HAP-1 (cell line): Measurements from ENCODE around the gene HOMER3.

Experiments used
- DNase-seq, 2 experiments: peaks; one replicate each; pipeline ENCODE4 v3.0.0-alpha.2; 2016 to 2020; ENCODE audit warnings: low spot score in 2 of 2
- H3K27me3 ChIP-seq: fragments of 250-450 bp; sonication (Bioruptor Pico); 2 replicates; pipeline ENCODE4 v1.5.1; 2020; ENCODE audit warnings: low read depth, mild to moderate bottlenecking, moderate library complexity
- H3K36me3 ChIP-seq: fragments of 250-450 bp; sonication (Bioruptor Pico); replicated peaks from 2 replicates; pipeline ENCODE4 v1.5.1; 2020; ENCODE audit warnings: mild to moderate bottlenecking
- H3K4me1 ChIP-seq: fragments of 250-450 bp; sonication (Bioruptor Pico); 2 replicates; pipeline ENCODE4 v1.5.1; 2020; ENCODE audit warnings: mild to moderate bottlenecking
- H3K4me3 ChIP-seq: fragments of 250-450 bp; sonication (Bioruptor Pico); 2 replicates; pipeline ENCODE4 v1.5.1; 2020; ENCODE audit warnings: mild to moderate bottlenecking, moderate library complexity
- H3K9me3 ChIP-seq: fragments of 250-450 bp; sonication (Bioruptor Pico); 2 replicates; pipeline ENCODE4 v1.5.1; 2020; ENCODE audit warnings: mild to moderate bottlenecking, moderate library complexity
- in situ Hi-C: fragments of 300-500 bp; cut with MboI; formaldehyde crosslinking; loops from 3 replicates; pipeline ENCODE4 v1.14.3; 2020; ENCODE audit warnings: low sequenced_read_pairs, inconsistent platforms, mixed read lengths

HOMER3 gene

DNA sequence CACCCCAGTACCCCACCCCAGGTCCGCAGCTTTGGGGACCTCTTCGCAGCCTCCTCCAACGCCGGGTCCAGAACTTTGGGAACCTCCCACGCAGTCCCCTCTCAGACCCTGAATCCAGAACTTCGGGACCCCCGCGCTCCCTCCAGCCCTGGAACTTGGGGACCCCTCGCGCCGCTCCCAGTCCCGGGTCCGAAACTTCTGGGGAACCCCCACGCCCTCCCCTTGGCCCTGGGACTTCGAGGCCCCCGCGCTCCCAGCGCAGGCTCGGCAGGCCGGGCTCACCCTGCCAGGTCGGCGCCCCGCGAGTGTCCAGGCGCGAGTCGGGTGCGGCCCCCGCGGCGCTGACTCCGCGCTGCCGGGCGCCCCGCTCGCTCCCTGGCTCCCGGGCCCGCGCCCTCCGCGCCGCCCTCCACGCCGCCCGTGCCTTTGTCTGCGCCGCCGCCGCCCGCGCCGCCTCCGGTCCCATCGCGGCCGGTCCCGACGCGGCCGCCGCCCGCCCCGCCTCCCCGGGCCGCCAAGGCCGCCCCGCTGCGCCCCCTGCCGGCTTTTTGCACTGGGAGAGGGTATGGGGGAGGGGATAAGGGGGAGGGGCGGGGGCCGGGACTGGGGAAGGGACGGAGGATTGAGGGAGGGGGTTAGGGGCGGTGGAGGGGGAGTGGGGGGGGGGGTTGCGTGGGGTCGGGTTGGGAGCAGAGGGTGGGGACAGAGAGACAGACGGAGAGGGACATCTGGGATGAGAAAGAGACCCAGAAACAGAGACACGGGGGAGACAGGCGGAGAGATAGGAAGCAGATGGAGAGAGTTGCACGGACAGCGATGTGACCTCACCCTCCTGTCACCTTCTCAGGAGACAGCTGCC is at the start of gene HOMER3:
TSS of gene HOMER3 (minus strand) at position 449 of the 859 bp plus-strand sequence. CDS start 2,235 bp downstream, outside the sequence.
- H3K4me3 ChIP-seq: peak within 1 kb of the TSS; percentile 63
- in situ Hi-C loops: no loop called here

DNA sequence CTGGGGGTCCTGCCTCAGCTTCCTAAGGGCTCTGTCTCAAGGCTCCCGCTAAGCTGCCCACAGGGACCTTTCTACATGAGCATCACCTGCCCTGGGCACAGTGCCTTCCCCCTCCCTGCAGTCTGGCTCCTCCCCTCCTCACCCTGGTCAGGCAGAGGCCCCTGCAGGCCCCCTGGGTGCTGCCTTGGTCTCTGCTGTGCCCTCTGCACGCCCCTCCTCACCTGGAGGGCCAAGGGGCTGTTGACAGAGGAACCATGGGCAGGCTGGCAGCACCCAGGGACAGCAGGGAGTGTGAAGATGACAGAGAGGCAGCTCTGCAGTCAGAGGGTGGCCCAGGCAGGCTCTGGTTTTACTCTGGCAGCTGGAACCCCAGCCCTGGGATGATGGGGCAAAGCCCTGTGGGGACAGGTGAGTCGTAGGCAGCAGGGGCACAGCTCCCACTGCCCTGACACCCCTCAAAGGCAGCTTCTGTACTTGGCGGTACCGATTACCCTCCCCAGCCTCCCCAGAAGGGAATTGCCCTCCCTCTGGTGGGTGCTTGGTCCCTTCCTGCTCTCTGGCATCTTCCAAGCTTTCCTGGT is 49.2 kb upstream of the HOMER3 start:
- Histone ChIP-seq H3K36me3 (peaks cover 29% of the 10 kb centered on the region), H3K4me1 (no peaks in the 10 kb centered on the region; the same call in 1 of the 2 replicates), H3K9me3 (no peaks in the 10 kb centered on the region), H3K4me3 (no peak overlapping the region), H3K27me3 (peaks cover 4% of the 10 kb centered on the region; the same call in 1 of the 2 replicates)
- in situ Hi-C loops: no loop called here
- DNase-seq: no peak

More for the DNA sequence above, at the start of gene HOMER3:
- peak; percentile 43 to 89 for DNase-seq
- Histone ChIP-seq H3K4me1 (peaks cover 3% of the 10 kb centered on the region; the same call in 1 of the 2 replicates), H3K27me3 (no peaks in the 10 kb centered on the region), H3K9me3 (no peaks in the 10 kb centered on the region), H3K36me3 (no peaks in the 10 kb centered on the region)

DNA sequence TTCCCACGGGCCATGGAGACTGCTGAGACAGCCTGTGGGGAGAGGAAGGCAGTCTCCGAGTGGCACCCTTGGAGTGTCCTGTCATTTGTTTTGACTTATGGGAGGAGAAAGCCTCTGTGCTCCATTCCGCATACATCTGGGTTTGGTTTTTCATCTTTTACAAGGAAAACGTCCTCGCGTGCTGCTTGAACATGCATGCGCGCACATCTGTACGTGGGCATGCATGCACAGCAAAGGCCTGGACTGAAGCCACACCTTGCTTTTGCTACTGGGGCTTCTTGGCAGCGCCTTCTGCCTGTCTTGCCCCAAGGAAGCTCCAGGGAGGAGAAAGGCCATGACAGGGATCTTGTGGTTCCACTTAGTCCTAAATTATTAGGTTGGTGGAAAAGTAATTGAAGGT is 48.3 kb upstream of the HOMER3 start:
- no peaks in the 10 kb centered on the region; the same call in 1 of the 2 replicates for H3K4me1 ChIP-seq
- DNase-seq: no peak
- peaks cover 20% of the 10 kb centered on the region for H3K36me3 ChIP-seq
- no peaks in the 10 kb centered on the region for H3K9me3 ChIP-seq
- H3K27me3 ChIP-seq: peaks cover 11% of the 10 kb centered on the region; the same call in 1 of the 2 replicates
- no peak overlapping the region for H3K4me3 ChIP-seq
- in situ Hi-C loops: loop anchor here (10.0 kb wide), 1 partner anchor 535 kb away; no protein-coding TSS in a partner anchor

DNA sequence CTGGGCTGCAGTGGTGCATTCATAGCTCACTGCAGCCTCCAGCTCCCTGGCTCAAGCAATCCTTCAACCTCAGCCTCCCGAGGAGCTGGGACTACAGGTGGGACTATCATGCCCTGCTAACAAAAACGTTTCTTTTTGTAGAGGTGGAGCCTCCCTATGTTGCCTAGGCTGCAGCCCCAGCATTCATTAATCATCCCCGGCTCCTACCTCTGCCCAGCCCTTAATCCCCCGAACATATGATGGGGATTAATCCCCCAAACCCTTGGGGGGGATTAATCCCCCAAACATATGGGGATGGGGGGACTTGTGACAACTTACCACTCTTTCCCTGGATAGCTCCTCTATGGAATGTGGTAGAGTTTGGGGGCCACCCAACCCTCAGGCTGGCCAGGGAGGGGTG is 46.4 kb upstream of the HOMER3 start:
- Histone ChIP-seq H3K36me3 (peaks cover 1% of the 10 kb centered on the region; the same call in 1 of the 2 replicates), H3K27me3 (peaks cover 18% of the 10 kb centered on the region; the same call in 1 of the 2 replicates), H3K4me3 (no peak overlapping the region), H3K4me1 (no peaks in the 10 kb centered on the region; the same call in 1 of the 2 replicates), H3K9me3 (no peaks in the 10 kb centered on the region)
- in situ Hi-C loops: loop anchor here (10.0 kb wide), 1 partner anchor 533 kb away; no protein-coding TSS in a partner anchor
- DNase-seq: no peak

DNA sequence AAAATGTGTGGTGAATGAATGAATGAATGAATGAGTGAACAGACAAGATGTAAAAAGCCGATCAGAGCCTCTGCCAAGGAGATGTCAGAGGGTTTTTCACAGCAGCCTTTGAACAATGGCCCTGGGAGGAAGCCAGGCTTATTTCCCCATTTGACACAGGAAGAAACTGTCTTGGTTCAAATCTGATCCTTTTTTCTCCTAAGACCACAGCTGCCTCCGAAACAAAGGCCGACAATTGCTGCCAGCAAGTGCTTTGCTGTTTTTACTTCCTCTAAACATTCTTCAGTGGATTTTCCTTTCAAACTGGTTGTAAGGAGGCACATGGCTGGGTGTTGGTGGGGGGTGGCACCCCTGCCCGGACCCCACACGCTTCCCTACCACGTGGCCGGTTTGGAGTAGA is 44.2 kb upstream of the HOMER3 start:
- Histone ChIP-seq H3K9me3 (no peaks in the 10 kb centered on the region), H3K27me3 (peaks cover 21% of the 10 kb centered on the region; the same call in 1 of the 2 replicates), H3K4me1 (no peaks in the 10 kb centered on the region; the same call in 1 of the 2 replicates), H3K36me3 (no peaks in the 10 kb centered on the region), H3K4me3 (no peak overlapping the region)
- DNase-seq: no peak
- in situ Hi-C loops: loop anchor here (10.0 kb wide), 1 partner anchor 530 kb away; no protein-coding TSS in a partner anchor

DNA sequence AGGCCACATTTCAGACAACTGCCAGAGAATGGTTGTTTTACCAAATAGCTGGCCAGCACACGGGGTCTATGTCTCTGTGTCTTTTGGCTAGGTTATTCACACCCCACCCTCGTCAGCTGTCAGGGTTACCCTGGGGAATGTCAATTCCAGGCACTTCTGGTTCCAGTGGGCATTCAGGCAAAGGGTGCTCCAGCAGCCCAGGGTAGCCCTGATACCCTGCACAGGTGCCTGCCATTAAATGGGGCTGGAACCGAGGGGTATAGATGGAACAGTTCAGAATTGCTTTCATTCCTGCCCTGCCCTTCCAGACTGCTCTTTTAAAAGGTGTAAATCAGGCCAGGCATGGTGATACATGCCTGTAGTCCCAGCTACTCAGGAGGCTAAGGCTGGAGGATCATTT is 43.2 kb upstream of the HOMER3 start:
- in situ Hi-C loops: loop anchor here (10.0 kb wide), 1 partner anchor 529 kb away; no protein-coding TSS in a partner anchor

DNA sequence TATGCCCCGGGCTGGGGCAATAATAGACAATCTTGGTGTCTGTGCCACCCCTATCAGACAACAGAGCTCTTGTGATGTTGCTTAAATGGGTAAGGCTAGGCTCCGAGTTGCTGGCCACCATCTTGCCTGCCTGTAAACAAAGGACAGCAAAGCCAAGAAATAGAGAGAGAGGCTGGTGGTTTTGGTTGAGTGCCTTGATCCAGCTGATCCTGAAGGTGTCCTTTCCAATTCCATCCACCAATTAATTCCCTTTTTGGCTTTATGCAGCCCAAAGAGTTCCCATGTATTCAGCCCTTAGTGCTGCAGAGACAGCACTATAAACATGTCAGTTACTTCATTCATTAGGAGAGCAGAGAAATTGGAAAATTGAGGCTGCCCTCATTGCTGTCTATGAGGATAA is 41.7 kb upstream of the HOMER3 start:
- no peak overlapping the region for H3K4me3 ChIP-seq
- in situ Hi-C loops: loop anchor here (10.0 kb wide), 1 partner anchor 528 kb away; no protein-coding TSS in a partner anchor

More for the DNA sequence above, 43.2 kb upstream of the HOMER3 start:
- no peaks in the 10 kb centered on the region; the same call in 1 of the 2 replicates for H3K4me1 ChIP-seq
- H3K36me3 ChIP-seq: no peaks in the 10 kb centered on the region
- H3K27me3 ChIP-seq: peaks cover 21% of the 10 kb centered on the region; the same call in 1 of the 2 replicates
- no peaks in the 10 kb centered on the region for H3K9me3 ChIP-seq
- no peak overlapping the region for H3K4me3 ChIP-seq
- no peak for DNase-seq

DNA sequence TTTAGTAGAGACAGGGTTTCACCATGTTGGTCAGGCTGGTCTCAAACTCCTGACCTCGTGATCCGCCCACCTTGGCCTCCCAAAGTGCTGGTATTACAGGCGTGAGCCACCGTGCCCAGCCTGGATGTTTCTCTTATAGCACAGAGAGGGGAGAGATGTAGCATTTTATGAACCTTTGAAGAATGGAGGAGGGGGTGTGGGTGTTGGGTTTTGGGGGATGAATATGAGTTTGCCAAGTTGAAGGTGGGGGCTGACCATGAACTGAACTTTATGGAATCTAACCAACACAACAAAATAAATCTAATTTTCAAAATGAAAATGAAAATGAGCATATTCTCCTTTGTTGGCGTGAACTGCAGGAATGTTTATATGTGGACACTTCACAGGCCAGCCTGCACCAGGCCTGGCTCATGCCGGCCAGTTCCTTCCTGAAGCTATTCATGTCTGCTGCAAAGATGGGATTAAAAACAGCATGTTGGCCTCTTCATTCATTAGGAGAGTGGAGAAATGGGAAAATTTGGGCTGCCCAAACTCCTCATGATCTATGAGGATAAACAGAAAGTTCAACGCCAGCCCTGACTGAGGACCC is 39.5 kb upstream of the HOMER3 start:
- Histone ChIP-seq H3K9me3 (no peaks in the 10 kb centered on the region), H3K36me3 (no peaks in the 10 kb centered on the region), H3K27me3 (peaks cover 21% of the 10 kb centered on the region; the same call in 1 of the 2 replicates), H3K4me3 (no peak overlapping the region), H3K4me1 (peaks cover 8% of the 10 kb centered on the region)
- in situ Hi-C loops: loop anchor here (10.0 kb wide), 1 partner anchor 526 kb away; no protein-coding TSS in a partner anchor
- DNase-seq: no peak

More for the DNA sequence above, 41.7 kb upstream of the HOMER3 start:
- DNase-seq: no peak
- H3K27me3 ChIP-seq: peaks cover 21% of the 10 kb centered on the region; the same call in 1 of the 2 replicates
- no peaks in the 10 kb centered on the region for H3K9me3 ChIP-seq
- no peaks in the 10 kb centered on the region for H3K36me3 ChIP-seq
- no peaks in the 10 kb centered on the region; the same call in 1 of the 2 replicates for H3K4me1 ChIP-seq

DNA sequence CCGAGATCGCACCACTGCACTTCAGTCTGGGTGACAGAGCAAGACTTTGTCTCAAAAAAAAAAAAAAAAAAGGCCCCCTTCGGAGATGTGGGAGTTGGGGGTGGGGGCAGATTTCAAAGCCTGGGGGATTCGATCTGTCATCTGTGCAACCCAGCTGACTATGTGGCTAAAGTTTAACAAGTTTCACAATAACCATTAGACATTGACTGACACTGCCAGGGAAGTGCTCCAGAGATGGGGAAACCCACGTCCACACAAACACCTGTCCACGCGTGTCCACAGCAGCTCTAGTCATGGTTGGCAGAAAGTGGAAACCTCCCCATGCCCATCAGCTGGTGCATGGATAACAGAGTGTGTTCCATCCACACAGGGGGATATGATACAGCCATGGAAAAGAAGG is 37.6 kb upstream of the HOMER3 start:
- in situ Hi-C loops: no loop called here
- no peaks in the 10 kb centered on the region for H3K36me3 ChIP-seq
- peaks cover 8% of the 10 kb centered on the region for H3K4me1 ChIP-seq
- no peak overlapping the region for H3K4me3 ChIP-seq
- no peaks in the 10 kb centered on the region for H3K9me3 ChIP-seq
- no peak for DNase-seq
- peaks cover 7% of the 10 kb centered on the region; the same call in 1 of the 2 replicates for H3K27me3 ChIP-seq

DNA sequence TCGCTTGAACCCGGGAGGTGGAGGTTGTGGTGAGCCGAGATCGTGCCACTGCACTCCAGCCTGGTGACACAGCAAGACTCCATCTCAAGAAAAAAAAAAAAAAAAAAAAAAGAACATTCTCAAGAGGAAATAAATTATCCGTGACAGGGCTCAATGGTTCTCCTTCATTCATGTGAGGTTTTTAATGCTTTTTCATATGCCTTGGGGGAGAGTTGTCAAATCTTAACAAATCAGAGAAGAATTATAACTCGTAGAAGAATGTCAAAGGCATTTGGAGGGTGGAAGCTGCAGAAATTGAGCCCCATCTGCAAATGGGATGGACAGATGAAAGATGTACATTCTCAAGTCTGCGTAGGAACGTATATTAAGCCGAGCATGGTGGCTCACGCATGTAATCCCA is 34.9 kb upstream of the HOMER3 start:
- in situ Hi-C loops: no loop called here
- peak; percentile 44 to 72 for DNase-seq
- Histone ChIP-seq H3K36me3 (no peaks in the 10 kb centered on the region), H3K27me3 (no peaks in the 10 kb centered on the region), H3K4me1 (peaks cover 14% of the 10 kb centered on the region), H3K9me3 (no peaks in the 10 kb centered on the region), H3K4me3 (no peak overlapping the region)

DNA sequence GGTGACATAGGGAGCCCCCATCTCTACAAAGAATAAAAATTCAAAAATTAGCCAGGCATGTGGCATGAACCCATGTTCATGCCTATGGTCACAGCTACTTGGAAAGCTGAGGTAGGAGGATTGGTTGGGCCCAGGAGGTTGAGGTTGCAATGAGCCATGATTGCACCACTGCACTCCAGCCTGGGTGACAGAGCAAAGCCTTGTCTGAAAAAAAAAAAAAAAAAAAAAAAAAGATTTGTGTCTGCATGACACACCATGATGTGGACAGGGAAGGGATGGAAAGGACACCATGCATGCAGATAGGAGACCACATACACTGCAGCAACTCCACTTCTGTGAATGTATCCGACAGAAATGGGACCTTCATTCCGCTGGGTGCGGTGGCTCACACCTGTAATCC is 34.0 kb upstream of the HOMER3 start:
- no peak for DNase-seq
- Histone ChIP-seq H3K9me3 (no peaks in the 10 kb centered on the region), H3K27me3 (no peaks in the 10 kb centered on the region), H3K36me3 (no peaks in the 10 kb centered on the region), H3K4me3 (no peak overlapping the region), H3K4me1 (peaks cover 14% of the 10 kb centered on the region)
- in situ Hi-C loops: no loop called here

DNA sequence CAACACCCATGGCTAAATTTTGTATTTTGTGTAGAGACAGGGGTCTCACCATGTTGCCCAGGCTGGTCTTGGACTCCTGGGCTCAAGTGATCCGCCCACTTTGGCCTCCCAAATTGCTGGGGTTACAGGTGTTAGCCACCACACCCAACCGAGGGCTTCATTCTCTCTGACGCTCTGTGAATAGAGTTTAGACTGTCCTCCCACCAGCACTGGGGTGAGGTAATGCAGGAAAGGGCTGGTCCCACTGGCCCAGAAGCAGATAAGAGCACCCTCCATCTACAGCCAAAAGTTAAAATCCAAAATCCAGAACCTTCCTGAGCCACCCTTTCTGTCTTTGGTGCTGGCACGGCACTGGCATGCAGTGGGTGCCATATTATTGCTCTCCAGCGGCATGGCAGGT is 31.8 kb upstream of the HOMER3 start:
- Histone ChIP-seq H3K36me3 (no peaks in the 10 kb centered on the region), H3K4me1 (peaks cover 17% of the 10 kb centered on the region), H3K4me3 (no peak overlapping the region), H3K9me3 (no peaks in the 10 kb centered on the region), H3K27me3 (no peaks in the 10 kb centered on the region)
- in situ Hi-C loops: no loop called here
- DNase-seq: no peak

DNA sequence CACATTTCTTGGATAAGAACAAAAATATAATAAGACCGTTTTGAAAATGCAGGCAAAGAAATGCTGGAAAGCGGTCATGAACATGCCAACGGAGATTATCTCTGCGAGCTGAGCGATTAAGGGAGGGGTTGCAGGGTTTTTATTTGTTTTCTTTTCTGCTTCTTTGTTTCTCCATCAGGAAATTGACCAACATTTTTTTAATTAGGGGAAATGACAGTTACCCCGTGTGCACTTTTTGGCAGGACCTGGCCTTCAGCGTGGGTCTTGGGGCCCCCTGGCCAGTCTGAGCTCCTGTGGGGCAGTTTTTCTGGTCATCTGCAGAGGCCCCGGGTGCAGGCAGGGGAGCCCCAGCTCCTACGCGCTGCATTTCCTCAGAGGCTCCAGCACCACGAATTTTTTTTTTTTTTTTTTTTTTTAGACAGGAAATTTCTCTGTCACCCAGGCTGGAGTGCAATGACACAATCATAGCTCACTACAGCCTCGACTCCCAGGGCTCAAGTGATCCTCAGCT is 31.3 kb upstream of the HOMER3 start:
- in situ Hi-C loops: no loop called here
- peaks cover 17% of the 10 kb centered on the region for H3K4me1 ChIP-seq
- H3K9me3 ChIP-seq: no peaks in the 10 kb centered on the region
- H3K27me3 ChIP-seq: no peaks in the 10 kb centered on the region
- no peak overlapping the region for H3K4me3 ChIP-seq
- no peaks in the 10 kb centered on the region for H3K36me3 ChIP-seq
- peak in 1 of 2 experiments; percentile 31 for DNase-seq
